Heart right ventricle (tissue), 16 donors: Measurements from ENCODE around the gene CYP26C1. TPM values are rescaled to one million over a fixed set of nuclear protein-coding genes. Genes with fewer than 3 reads are reported as not detected.
"Not testable (repeated sequence)": the region's sequence is repeated elsewhere in the genome, so short reads cannot be mapped to it uniquely, and the experiment has no call there.

Experiments used
- ATAC-seq, 8 donors: fragments of 200-7000 bp; cut with Tn5 transposase; one replicate each; pipeline ENCODE4 v1.9.1; 2020; ENCODE audit warnings: mild to moderate bottlenecking in 8 of 8, moderate library complexity in 8 of 8, moderate number of reproducible peaks in 1 of 8
- DNase-seq, 2 donors: peaks; one replicate each; pipeline ENCODE4 v3.0.0-alpha.2; 2020
- H3K27ac ChIP-seq, 10 donors: fragments of 200-600 bp; sonication (generic) in 2 of 10; one replicate each; pipeline versions ENCODE4 v1.5.0 to v1.8.0; 2020 to 2022; ENCODE audit warnings: mild to moderate bottlenecking in 3 of 10
- H3K27me3 ChIP-seq, 7 donors: fragments of 200-600 bp; one replicate each; pipeline ENCODE4 v1.8.0; 2021 to 2022; ENCODE audit warnings: mild to moderate bottlenecking in 2 of 7
- H3K36me3 ChIP-seq, 9 donors: fragments of 200-600 bp; sonication (generic) in 1 of 9; one replicate each; pipeline versions ENCODE4 v1.5.0 to v1.8.0; 2020 to 2022; ENCODE audit warnings: mild to moderate bottlenecking in 2 of 9
- H3K4me1 ChIP-seq, 9 donors: fragments of 200-600 bp; sonication (generic) in 1 of 9; one replicate each; pipeline versions ENCODE4 v1.5.0 to v1.8.0; 2020 to 2022; ENCODE audit warnings: mild to moderate bottlenecking in 4 of 9
- H3K4me3 ChIP-seq, 10 donors: fragments of 200-600 bp; sonication (generic) in 2 of 10; one replicate each; pipeline versions ENCODE4 v1.5.0 to v1.8.0; 2020 to 2022; ENCODE audit warnings: mild to moderate bottlenecking in 7 of 10, moderate library complexity in 2 of 10
- H3K9me3 ChIP-seq, 11 donors: fragments of 200-600 bp in 10 of 11; sonication (generic) in 2 of 11; one replicate each; pipeline versions ENCODE4 v1.5.0 to v1.8.0; 2013 to 2022; ENCODE audit warnings: mild to moderate bottlenecking in 2 of 11, control low read depth in 1 of 11, moderate library complexity in 1 of 11
- WGBS, 2 donors: extraction: QIAGEN DNeasy Blood & Tissue Kit; methylation state at CpG; one replicate each; pipeline ENCODE4 v1.1.7; 2013; ENCODE audit warnings: inconsistent platforms in 1 of 2; 5-methylcytosine and 5-hydroxymethylcytosine counted together
- intact Hi-C, 10 donors: fragments of 100-400 bp; cut with DNase I; formaldehyde crosslinking; loops; one replicate each; pipeline versions ENCODE4 v1.11.1 to v1.14.2; 2022
- polyA plus RNA-seq, 2 donors: library from polyadenylated mRNA; stranded (reverse); fragments of 200-250 nt; gene quantifications; one replicate each; pipeline ENCODE4 v1.2.3, GENCODE V29; 2013
- total RNA-seq, 10 donors: library from RNA; stranded (reverse); fragmentation: NEBNext Ultra II Directional in 3 of 10; extraction: Animal tissue kit (Norgen Biotek cat#: 25700) in 3 of 10; gene quantifications; one replicate each; pipeline versions ENCODE4 v1.2.1 to v1.2.4, GENCODE V29; 2021 to 2023
- TF ChIP-seq, protein P1 (sequence below), 9 donors: fragments of 200-600 bp; sonication (generic) in 2 of 9; IDR thresholded peaks; one replicate each; pipeline versions ENCODE4 v1.5.0 to v1.8.0; 2021 to 2022; ENCODE audit warnings: antibody characterized with exemption in 9 of 9, mild to moderate bottlenecking in 5 of 9, moderate library complexity in 1 of 9
- donor health status: Arrhythmogenic right ventricular cardiomyopathy.
- donor health status: ischemic (EF 13 %, LVEDD 7.1; RV severe dilation, severe dysfunction).
- donor health status: healthy with polysubstance abuse.
- donor health status: DM: no; HTN: yes; CAD: no.
- donor health status: DM: no; HTN: no; CAD: no.
- donor health status: ischemic (EF 25% LVEDD 6.9; RV normal size, moderate dysfunction).
- donor health status: ischemic (EF 25% LVEDD 5.7; RV mildly dilated, moderate dysfunction).
- donor health status: healthy.
- donor health status: DM: yes; HTN: yes; CAD: no.
- donor health status: Ischemic cardiomyopathy.
- donor health status: ischemic (EF 35%, LVEDD 5.7; RV mildly dilated, moderate dysfunction).
- donor health status: nonischemic (EF 11% LVEDD 7.7; RV severe dilation, severe dysfunction).
- donor health status: DM: yes; HTN: yes; CAD: no.
- donor health status: PGD.
- donor health status: ischemic (EF 29% LVEDD 5.4; RV normal size, mild dysfunction).
- donor health status: nonischemic (EF 23%, LVEDD 6.1; RV moderate dilation, normal function).

Gene CYP26C1
- total and polyA plus RNA-seq, 12 donors: 0.08 to 0.15 TPM; not detected in 10

DNA sequence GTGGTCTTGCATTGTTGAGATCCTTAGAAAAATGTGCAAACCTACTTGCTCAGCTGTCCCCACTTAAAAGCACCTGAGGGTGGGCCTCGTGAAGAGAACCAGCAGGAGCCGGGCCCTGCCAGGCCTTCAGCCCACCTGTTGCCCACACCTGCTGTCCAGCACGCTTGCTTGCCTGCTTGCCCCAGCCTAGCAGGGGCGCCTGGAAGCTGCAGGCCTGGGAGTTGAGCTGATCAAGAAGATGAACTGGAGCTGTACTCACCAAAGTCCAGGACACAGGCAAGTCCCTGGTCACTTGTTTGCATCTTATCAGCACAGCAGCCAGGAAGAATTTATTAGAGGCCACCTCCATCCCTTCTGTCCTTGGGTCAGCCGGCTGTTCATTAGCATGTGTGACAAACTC lies 36.3 kb downstream of the CYP26C1 start:
- 60 to 70% methylated on average over 5 of the region's 5 CpGs for WGBS, 2 donors
- ATAC-seq (no peak), DNase-seq (no peak)
- Histone ChIP-seq H3K4me1 (no peaks in the 10 kb centered on the region), H3K4me3 (no peak overlapping the region), H3K36me3 (no peaks in the 10 kb centered on the region), H3K27ac (no peak overlapping the region), H3K9me3 (no peaks in the 10 kb centered on the region), H3K27me3 (peaks cover 0 to 3% (median 0%) of the 10 kb centered on the region in 7 donors)
- TF ChIP-seq, protein P1, sequence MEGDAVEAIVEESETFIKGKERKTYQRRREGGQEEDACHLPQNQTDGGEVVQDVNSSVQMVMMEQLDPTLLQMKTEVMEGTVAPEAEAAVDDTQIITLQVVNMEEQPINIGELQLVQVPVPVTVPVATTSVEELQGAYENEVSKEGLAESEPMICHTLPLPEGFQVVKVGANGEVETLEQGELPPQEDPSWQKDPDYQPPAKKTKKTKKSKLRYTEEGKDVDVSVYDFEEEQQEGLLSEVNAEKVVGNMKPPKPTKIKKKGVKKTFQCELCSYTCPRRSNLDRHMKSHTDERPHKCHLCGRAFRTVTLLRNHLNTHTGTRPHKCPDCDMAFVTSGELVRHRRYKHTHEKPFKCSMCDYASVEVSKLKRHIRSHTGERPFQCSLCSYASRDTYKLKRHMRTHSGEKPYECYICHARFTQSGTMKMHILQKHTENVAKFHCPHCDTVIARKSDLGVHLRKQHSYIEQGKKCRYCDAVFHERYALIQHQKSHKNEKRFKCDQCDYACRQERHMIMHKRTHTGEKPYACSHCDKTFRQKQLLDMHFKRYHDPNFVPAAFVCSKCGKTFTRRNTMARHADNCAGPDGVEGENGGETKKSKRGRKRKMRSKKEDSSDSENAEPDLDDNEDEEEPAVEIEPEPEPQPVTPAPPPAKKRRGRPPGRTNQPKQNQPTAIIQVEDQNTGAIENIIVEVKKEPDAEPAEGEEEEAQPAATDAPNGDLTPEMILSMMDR (IDR thresholded peaks at IDR 0.05): no peak
- intact Hi-C loops: no loop called here

DNA sequence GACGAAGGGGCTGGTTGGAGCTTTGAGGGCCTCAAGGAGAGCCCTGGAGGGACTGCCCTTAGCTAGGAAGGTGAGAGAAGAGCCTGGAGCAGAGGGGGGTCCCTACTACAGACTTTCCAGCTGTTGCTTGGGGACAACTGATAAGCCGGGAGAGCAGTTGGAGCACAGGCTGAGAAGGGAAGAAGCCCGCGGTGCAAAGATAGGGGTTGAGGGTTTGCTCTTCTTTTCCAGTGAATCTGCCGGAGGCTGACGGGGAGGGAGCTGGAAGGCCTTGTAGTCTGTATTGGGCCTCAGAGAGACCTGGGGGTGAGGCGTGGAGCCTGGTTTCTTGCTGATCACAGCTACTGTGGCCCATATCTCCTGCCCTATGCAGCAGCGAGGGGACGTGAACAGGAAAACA lies 36.8 kb downstream of the CYP26C1 start:
- DNase-seq (no peak), ATAC-seq (no peak)
- 44% methylated on average over 9 of the region's 9 CpGs for WGBS, 2 donors
- intact Hi-C loops: no loop called here
- Histone ChIP-seq H3K36me3 (no peaks in the 10 kb centered on the region), H3K4me3 (no peak overlapping the region), H3K27me3 (peaks cover 0 to 3% (median 0%) of the 10 kb centered on the region in 7 donors), H3K4me1 (no peaks in the 10 kb centered on the region), H3K9me3 (no peaks in the 10 kb centered on the region), H3K27ac (no peak overlapping the region)
- TF ChIP-seq, protein P1 (IDR thresholded peaks at IDR 0.05): no peak

DNA sequence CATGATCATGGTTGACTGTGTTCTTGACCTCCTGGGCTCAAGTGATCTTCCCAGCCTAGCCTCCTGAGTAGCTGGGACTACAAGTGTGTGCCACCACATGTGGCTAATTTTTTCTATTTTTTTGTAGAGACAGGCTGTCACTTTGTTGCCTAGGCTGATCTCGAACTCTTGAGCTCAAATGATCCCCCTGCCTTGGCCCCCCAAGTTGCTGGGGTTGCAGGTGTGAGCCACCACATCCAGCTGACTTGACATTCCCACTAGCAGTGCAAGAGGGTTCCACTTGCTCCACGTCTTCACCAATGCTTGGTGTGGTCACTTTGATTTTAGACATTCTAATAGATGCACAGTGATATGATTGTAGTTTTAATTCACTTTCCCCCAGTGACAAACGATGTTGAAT lies 38.2 kb downstream of the CYP26C1 start:
- Histone ChIP-seq H3K27me3 (peaks cover 0 to 3% (median 0%) of the 10 kb centered on the region in 7 donors), H3K4me1 (no peaks in the 10 kb centered on the region), H3K9me3 (peaks cover 0 to 6% (median 0%) of the 10 kb centered on the region in 11 donors), H3K36me3 (no peaks in the 10 kb centered on the region), H3K4me3 (no peak overlapping the region), H3K27ac (no peak overlapping the region)
- DNase-seq: no peak
- TF ChIP-seq, protein P1 (IDR thresholded peaks at IDR 0.05): no peak
- ATAC-seq: no peak
- WGBS, 2 donors: 85 to 86% methylated on average over 3 of the region's 3 CpGs
- intact Hi-C loops: no loop called here

DNA sequence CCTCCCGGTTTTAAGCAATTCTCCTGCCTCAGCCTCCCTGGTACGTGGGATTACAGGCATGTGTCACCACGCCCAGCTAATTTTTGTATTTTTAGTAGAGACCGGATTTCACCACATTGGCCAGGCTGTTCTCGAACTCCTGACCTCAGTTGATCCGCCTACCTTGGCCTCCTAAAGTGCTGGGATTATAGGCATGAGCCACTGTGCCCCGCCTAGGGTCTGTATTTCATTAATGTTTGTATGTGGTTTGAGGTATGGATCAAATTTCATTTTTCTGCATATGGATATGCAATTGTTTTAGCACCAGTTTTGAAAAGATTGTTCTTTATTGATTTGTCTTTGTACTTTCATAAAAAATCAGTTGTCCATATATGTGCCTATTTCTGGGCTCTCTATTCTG lies 39.1 kb downstream of the CYP26C1 start:
- intact Hi-C loops: no loop called here
- Histone ChIP-seq H3K27ac (no peak overlapping the region), H3K4me3 (no peak overlapping the region), H3K4me1 (no peaks in the 10 kb centered on the region), H3K36me3 (no peaks in the 10 kb centered on the region), H3K9me3 (peaks cover 0 to 10% (median 0%) of the 10 kb centered on the region in 11 donors), H3K27me3 (peaks cover 0 to 3% (median 0%) of the 10 kb centered on the region in 7 donors)
- DNase-seq (no peak), ATAC-seq (no peak)
- WGBS, 2 donors: 87 to 90% methylated on average over 7 of the region's 7 CpGs
- TF ChIP-seq, protein P1 (IDR thresholded peaks at IDR 0.05): no peak

DNA sequence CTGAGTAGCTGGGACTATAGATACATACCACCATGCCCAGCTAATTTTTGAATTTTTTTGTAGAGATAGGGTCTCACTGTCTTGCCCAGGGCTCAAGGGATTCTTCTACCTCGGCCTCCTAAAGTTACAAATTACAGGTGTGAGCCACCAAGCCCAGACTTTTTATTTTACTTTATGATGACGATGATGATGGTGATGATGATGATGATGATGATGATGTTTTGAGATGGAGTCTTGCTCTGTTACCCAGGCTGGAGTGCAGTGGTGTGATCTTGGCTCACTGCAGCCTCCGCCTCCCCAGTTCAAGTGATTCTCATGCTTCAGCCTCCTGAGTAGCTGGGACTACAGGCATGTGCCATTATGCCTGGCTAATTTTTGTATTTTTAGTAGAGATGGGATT lies 40.5 kb downstream of the CYP26C1 start:
- intact Hi-C loops, H3K4me3 ChIP-seq, DNase-seq, H3K36me3 ChIP-seq, H3K9me3 ChIP-seq, H3K27ac ChIP-seq, ATAC-seq, H3K4me1 ChIP-seq, H3K27me3 ChIP-seq: not testable (repeated sequence)
- WGBS, 2 donors: 96 to 97% methylated on average over 3 of the region's 3 CpGs
